Neuronal stem cell (in vitro differentiated cells): ENCODE data around the gene KCNN3.

Experiments used
- DNase-seq: peaks from one replicate; pipeline ENCODE4 v3.0.0-alpha.2; 2013; ENCODE audit warnings: low spot score
- H2AFZ ChIP-seq: one replicate; pipeline ENCODE4 v1.6.1; 2013; ENCODE audit warnings: mild to moderate bottlenecking, low read length, inconsistent platforms
- H2AK5ac ChIP-seq: 2 replicates; pipeline ENCODE4 v1.6.1; 2013; ENCODE audit warnings: low read depth, mild to moderate bottlenecking, inconsistent platforms, low read length, moderate library complexity, mixed read lengths
- H2BK120ac ChIP-seq: 2 replicates; pipeline ENCODE4 v1.6.1; 2013; ENCODE audit warnings: low read depth, mild to moderate bottlenecking, inconsistent platforms, low read length, moderate library complexity, mixed read lengths
- H2BK12ac ChIP-seq: one replicate; pipeline ENCODE4 v1.6.1; 2013; ENCODE audit warnings: low read length, inconsistent platforms
- H2BK15ac ChIP-seq: 2 replicates; pipeline ENCODE4 v1.6.1; 2013; ENCODE audit warnings: mild to moderate bottlenecking, low read length, inconsistent platforms, mixed read lengths
- H2BK5ac ChIP-seq: one replicate; pipeline ENCODE4 v1.6.1; 2013; ENCODE audit warnings: inconsistent platforms, mild to moderate bottlenecking, low read length, moderate library complexity
- H3K14ac ChIP-seq: one replicate; pipeline ENCODE4 v1.6.1; 2013; ENCODE audit warnings: low read length, inconsistent platforms
- H3K18ac ChIP-seq: 2 replicates; pipeline ENCODE4 v1.6.1; 2013; ENCODE audit warnings: low read length, inconsistent platforms
- H3K23ac ChIP-seq: 2 replicates; pipeline ENCODE4 v1.6.1; 2013; ENCODE audit warnings: low read depth, mild to moderate bottlenecking, mixed read lengths, low read length, inconsistent platforms; ENCODE audit not compliant: poor library complexity
- H3K27ac ChIP-seq: replicated peaks from 3 replicates; pipeline ENCODE4 v1.5.1; 2013; ENCODE audit warnings: low read length, inconsistent platforms
- H3K27me3 ChIP-seq, 3 experiments: 2 replicates each; pipeline ENCODE4 v1.6.1; 2013; ENCODE audit warnings: low read length in 3 of 3, mild to moderate bottlenecking in 2 of 3, inconsistent platforms in 1 of 3, low read depth in 1 of 3, mixed read lengths in 1 of 3, moderate library complexity in 1 of 3; ENCODE audit not compliant: control insufficient read depth in 3 of 3, insufficient read depth in 3 of 3
- H3K36me3 ChIP-seq, 2 donors: replicated peaks in 1 of 2; 2 replicates each; pipeline ENCODE4 v1.6.1; 2013; ENCODE audit warnings: low read length in 2 of 2; ENCODE audit not compliant: control insufficient read depth in 2 of 2, insufficient read depth in 2 of 2
- H3K4ac ChIP-seq: 2 replicates; pipeline ENCODE4 v1.6.1; 2013; ENCODE audit warnings: inconsistent platforms, mild to moderate bottlenecking, low read length, moderate library complexity
- H3K4me1 ChIP-seq, 2 donors: 1 replicate in 1 of 2; 2 replicates in 1 of 2; pipeline ENCODE4 v1.6.1; 2013; ENCODE audit warnings: low read length in 2 of 2, low read depth in 1 of 2; ENCODE audit not compliant: control insufficient read depth in 2 of 2, insufficient read depth in 1 of 2
- H3K4me2 ChIP-seq: one replicate; pipeline ENCODE4 v1.6.1; 2013; ENCODE audit warnings: mild to moderate bottlenecking, low read length, inconsistent platforms; ENCODE audit not compliant: insufficient read depth, poor library complexity, severe bottlenecking
- H3K4me3 ChIP-seq, 2 donors: 2 replicates each; pipeline ENCODE4 v1.5.1; 2013; ENCODE audit warnings: low read length in 2 of 2, mild to moderate bottlenecking in 2 of 2, inconsistent platforms in 1 of 2, moderate library complexity in 1 of 2
- H3K79me1 ChIP-seq: one replicate; pipeline ENCODE4 v1.6.1; 2013; ENCODE audit warnings: low read depth, mild to moderate bottlenecking, inconsistent platforms, low read length, moderate library complexity
- H3K9ac ChIP-seq: one replicate; pipeline ENCODE4 v1.6.1; 2013; ENCODE audit warnings: mild to moderate bottlenecking, low read depth, low read length, inconsistent platforms; ENCODE audit not compliant: poor library complexity
- H3K9me3 ChIP-seq, 2 donors: replicated peaks in 1 of 2; 2 replicates each; pipeline versions ENCODE3 to v1.6.1; 2013; ENCODE audit warnings: low read length in 2 of 2, mild to moderate bottlenecking in 2 of 2, inconsistent platforms in 1 of 2, low read depth in 1 of 2, mixed read lengths in 1 of 2, moderate library complexity in 1 of 2; ENCODE audit not compliant: control insufficient read depth in 2 of 2, insufficient read depth in 1 of 2
- H4K8ac ChIP-seq: one replicate; pipeline ENCODE4 v1.6.1; 2013; ENCODE audit warnings: low read depth, mild to moderate bottlenecking, inconsistent platforms, low read length, moderate library complexity
- H4K91ac ChIP-seq: one replicate; pipeline ENCODE4 v1.6.1; 2013; ENCODE audit warnings: low read length, low read depth, mild to moderate bottlenecking, inconsistent platforms; ENCODE audit not compliant: poor library complexity
- WGBS, 2 donors: extraction: QIAGEN DNeasy Blood & Tissue Kit; methylation state at CpG; one replicate each; pipeline ENCODE4 v1.1.7; 2013; ENCODE audit warnings: missing lambda C conversion rate in 2 of 2, mixed read lengths in 1 of 2; ENCODE audit not compliant: insufficient read length in 2 of 2, insufficient replicate concordance in 1 of 2; ENCODE audit errors: extremely low coverage in 2 of 2; 5-methylcytosine and 5-hydroxymethylcytosine counted together

The KCNN3 gene

DNA sequence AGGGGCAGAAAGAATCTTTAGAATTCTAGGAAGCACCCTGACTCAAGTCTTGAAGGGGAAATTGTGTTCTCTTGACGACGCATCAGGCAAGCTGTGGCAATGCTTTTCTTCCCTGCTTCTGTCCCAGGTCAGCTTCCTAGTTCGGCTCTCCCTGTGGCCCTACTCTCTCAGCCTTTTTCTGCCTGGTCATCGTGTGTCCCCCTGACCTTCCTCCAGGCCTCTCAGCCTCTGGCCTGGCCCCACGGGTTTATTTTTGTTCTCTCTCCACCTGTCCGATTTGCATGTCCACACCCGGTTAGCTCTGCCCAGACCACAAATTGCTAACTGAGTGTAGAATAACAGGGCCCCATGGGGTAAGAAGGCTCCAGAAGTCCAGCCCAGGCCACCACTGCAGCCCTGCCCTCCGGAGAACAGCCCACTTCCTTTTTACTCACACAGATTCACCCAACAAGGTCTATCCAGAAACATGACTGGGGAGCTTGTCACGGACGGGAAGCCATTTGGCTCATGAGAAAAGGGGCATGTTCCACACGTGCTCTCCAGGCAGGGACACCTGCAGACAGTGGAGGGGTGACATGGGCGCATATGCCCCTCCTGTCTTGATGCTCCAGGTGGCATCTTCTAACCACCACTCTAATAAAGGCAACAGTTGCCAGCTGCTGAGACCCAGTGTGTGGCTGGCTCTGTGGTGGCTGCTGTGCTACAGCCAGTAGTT, 9.8 kb downstream of the KCNN3 start:
- H3K23ac ChIP-seq: no peak overlapping the region
- H3K4ac ChIP-seq: no peak overlapping the region
- no peak overlapping the region for H3K4me3 ChIP-seq
- no peak overlapping the region for H4K91ac ChIP-seq
- H3K4me1 ChIP-seq: peaks cover 20 to 23% of the 10 kb centered on the region in 2 donors
- no peak overlapping the region for H3K27ac ChIP-seq
- H2BK120ac ChIP-seq: no peak overlapping the region
- H3K4me2 ChIP-seq: no peak overlapping the region
- H2BK12ac ChIP-seq: no peak overlapping the region
- no peak overlapping the region for H3K14ac ChIP-seq
- peak overlapping the region; percentile 66 for H2AK5ac ChIP-seq
- H3K27me3 ChIP-seq: peaks cover 0 to 3% (median 0%) of the 10 kb centered on the region in 3 experiments
- no peak overlapping the region for H2AFZ ChIP-seq
- H3K79me1 ChIP-seq: no peaks in the 10 kb centered on the region
- no peaks in the 10 kb centered on the region for H3K9me3 ChIP-seq
- DNase-seq: no peak
- H2BK15ac ChIP-seq: no peak overlapping the region
- H4K8ac ChIP-seq: peak overlapping the region; percentile 70
- peak overlapping the region; percentile 54 for H2BK5ac ChIP-seq
- H3K36me3 ChIP-seq: no peaks in the 10 kb centered on the region
- peak overlapping the region; percentile 55 for H3K18ac ChIP-seq
- H3K9ac ChIP-seq: no peak overlapping the region
- WGBS, 2 donors: no CpG with 5 or more reads among the region's 12 CpGs

DNA sequence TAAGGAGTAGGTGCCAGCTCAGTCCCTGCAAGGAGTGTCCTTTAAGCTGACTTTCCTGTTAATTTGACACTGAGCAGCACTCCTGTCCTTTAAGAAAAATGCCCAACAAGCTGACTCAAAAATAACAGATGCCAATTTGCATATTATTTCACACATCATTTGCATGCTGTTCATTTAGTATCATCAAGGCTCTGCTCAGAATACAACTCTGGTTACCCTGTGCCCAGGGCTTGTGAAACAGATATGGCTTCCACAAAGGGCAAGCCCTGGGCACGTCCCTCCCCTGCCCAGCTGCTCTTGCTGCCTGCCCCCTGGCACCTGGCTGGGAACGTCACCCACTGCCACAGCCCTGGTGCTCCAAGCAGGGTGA, 10.3 kb downstream of the KCNN3 start:
- Histone ChIP-seq H3K36me3 (no peaks in the 10 kb centered on the region), H2BK5ac (no peak overlapping the region), H2AK5ac (no peak overlapping the region), H3K4me1 (peaks cover 20 to 23% of the 10 kb centered on the region in 2 donors), H3K18ac (no peak overlapping the region), H3K27ac (no peak overlapping the region), H3K14ac (no peak overlapping the region), H3K27me3 (peaks cover 0 to 2% (median 0%) of the 10 kb centered on the region in 3 experiments), H3K9ac (no peak overlapping the region), H4K91ac (no peak overlapping the region), H2BK120ac (no peak overlapping the region), H4K8ac (no peak overlapping the region), H2AFZ (no peak overlapping the region), H2BK15ac (no peak overlapping the region), H3K23ac (no peak overlapping the region), H2BK12ac (no peak overlapping the region), H3K4ac (no peak overlapping the region), H3K4me2 (no peak overlapping the region), H3K4me3 (no peak overlapping the region), H3K79me1 (no peaks in the 10 kb centered on the region), H3K9me3 (no peaks in the 10 kb centered on the region)
- no peak for DNase-seq
- no CpG with 5 or more reads among the region's 2 CpGs for WGBS, 2 donors

DNA sequence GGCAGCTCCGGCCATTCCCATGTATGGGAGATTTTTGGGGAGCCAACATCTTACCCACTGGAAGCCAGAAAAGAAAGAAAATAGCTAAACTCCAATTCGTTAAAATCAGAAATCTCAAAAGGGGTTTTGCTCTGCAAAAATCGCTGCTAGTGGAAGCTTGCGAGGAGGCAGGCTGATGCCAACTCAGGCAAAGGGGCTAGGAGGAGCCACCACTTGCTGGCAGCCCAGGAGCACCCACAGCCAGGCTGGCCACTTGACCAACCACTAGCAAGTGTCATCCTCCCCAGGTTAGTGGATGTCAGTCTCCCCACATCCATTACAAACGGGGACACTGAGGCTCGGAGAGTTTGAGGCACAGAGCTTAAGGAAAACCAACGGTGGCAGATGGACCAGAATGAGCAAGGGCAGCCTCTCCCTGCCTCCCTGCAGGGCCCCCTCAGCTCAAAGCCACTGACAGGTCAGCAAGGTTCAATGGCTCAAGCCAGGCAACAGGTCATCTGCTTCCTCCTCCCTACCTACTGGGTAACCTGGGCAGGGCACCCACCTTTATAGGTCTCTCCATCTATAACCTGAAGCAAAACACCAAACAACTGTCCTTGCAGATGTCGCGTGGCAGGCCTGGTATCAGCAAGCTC, 10.8 kb downstream of the KCNN3 start:
- H2AK5ac ChIP-seq: no peak overlapping the region
- peak overlapping the region; percentile 15 for H3K9ac ChIP-seq
- no peak overlapping the region for H3K14ac ChIP-seq
- H3K4me3 ChIP-seq: no peak overlapping the region
- no peak overlapping the region for H4K8ac ChIP-seq
- no peak overlapping the region for H2AFZ ChIP-seq
- no peak overlapping the region for H3K27ac ChIP-seq
- no CpG with 5 or more reads among the region's 9 CpGs for WGBS, 2 donors
- no peaks in the 10 kb centered on the region for H3K9me3 ChIP-seq
- H3K18ac ChIP-seq: no peak overlapping the region
- no peak overlapping the region for H2BK120ac ChIP-seq
- DNase-seq: no peak
- peak overlapping the region; percentile 16 for H2BK15ac ChIP-seq
- no peak overlapping the region for H4K91ac ChIP-seq
- H3K4me2 ChIP-seq: no peak overlapping the region
- no peak overlapping the region for H2BK5ac ChIP-seq
- no peaks in the 10 kb centered on the region for H3K36me3 ChIP-seq
- peaks cover 15 to 23% of the 10 kb centered on the region in 2 donors for H3K4me1 ChIP-seq
- no peaks in the 10 kb centered on the region for H3K79me1 ChIP-seq
- no peak overlapping the region for H3K23ac ChIP-seq
- no peak overlapping the region for H2BK12ac ChIP-seq
- H3K4ac ChIP-seq: no peak overlapping the region
- no peaks in the 10 kb centered on the region for H3K27me3 ChIP-seq

DNA sequence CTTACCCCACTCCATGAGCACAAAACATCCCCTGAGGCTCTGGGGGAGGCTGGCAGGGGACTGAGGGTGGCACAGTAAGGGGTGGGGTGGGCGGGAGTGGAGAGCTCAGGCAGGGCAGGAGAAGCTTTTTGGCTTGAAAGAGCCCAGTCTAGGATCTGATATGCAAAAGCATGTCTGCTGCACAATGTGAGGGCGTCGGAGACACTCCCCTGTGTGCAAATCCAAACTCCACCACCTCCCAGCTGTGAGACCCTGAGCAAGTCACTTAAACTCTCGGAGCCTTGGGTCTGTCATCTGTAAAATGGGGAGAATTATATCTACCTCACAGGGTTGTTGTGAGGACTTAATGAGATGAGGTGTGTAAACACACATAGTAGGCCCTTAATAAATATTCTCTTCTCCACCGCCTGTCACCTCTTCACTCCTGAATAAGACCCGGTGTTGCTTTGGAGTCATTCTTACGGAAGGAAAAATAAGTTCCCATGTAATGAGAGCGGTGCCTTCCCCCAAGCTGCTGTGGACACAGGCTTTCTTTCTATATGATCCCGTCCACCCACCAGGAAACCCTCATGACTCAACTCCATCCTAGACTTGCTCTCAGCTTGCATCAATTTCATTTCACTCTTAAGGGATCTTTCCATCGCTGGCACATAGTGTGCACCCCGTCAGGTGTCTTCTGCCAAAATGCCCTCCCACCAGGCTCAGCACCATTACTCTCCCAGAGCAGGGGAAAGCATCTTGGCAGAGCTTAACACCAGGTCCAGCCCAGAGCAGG, 12.5 kb downstream of the KCNN3 start:
- Histone ChIP-seq H2BK15ac (no peak overlapping the region), H3K23ac (no peak overlapping the region), H2AK5ac (no peak overlapping the region), H3K4me1 (peaks cover 6 to 12% of the 10 kb centered on the region in 2 donors), H3K9me3 (no peaks in the 10 kb centered on the region), H4K91ac (no peak overlapping the region), H3K4me2 (no peak overlapping the region), H3K18ac (no peak overlapping the region), H2BK12ac (no peak overlapping the region), H3K4ac (no peak overlapping the region), H3K27ac (no peak overlapping the region), H2BK120ac (peak overlapping the region; percentile 83), H2AFZ (no peak overlapping the region), H3K9ac (no peak overlapping the region), H3K14ac (no peak overlapping the region), H3K79me1 (no peaks in the 10 kb centered on the region), H2BK5ac (peak overlapping the region; percentile 68), H4K8ac (no peak overlapping the region), H3K36me3 (no peaks in the 10 kb centered on the region), H3K27me3 (no peaks in the 10 kb centered on the region), H3K4me3 (no peak overlapping the region)
- no peak for DNase-seq
- WGBS, 2 donors: no CpG with 5 or more reads among the region's 11 CpGs
